ENCODE data around the gene ETV5.

The ETV5 gene

DNA sequence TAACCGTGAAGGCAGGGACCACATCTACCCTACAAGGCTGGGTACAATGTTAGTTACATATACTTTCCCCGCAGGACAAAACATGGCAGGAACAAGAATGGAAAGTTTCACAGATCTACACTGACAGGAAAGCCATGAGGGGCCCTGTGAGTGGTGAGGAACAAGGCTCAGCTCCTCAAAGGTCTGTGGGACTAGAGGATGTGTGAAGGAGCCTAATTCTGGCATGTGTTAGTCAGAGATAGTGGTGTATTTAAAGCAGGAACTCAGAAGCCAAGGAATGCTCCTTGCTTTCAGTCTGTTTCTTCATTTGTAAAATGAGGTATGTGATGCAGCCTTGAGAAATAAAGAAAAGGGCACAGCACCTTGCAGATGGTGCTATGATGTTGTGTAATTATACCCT is 25.1 kb downstream of the ETV5 start:
- DNase-seq (ENCODE audit: low read depth in 1 of 2, low spot score in 1 of 2) = no peak
- TF ChIP-seq JUND (IDR thresholded peaks at IDR 0.05; ENCODE audit: low read depth) = no peak
- in situ Hi-C loops (cut with HindIII; ENCODE audit: low pct_unique_long_range_greater_than_20kb, low sequenced_read_pairs) = no loop called here

DNA sequence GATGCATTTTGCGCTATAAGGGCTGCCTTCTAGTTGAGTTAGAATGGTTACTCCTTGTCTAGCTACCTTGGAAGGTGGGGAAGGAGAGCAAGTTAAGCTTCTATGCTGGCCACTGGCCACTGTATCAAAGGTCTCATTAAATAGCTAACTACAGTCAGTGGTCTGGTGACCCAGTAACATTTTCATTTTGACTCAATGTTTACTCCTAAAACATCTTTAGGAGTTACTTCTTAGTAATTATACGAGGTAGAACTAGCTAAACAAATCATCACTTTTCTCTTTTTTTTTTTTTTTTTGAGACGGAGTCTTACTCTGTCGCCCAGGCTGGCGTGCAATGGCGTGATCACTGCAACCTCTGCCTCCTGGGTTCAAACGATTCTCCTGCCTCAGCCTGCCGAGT is 26.7 kb downstream of the ETV5 start:
- no peak for TF ChIP-seq JUND (IDR thresholded peaks at IDR 0.05; ENCODE audit: low read depth)
- in situ Hi-C loops (cut with HindIII; ENCODE audit: low pct_unique_long_range_greater_than_20kb, low sequenced_read_pairs) = no loop called here
- no peak for DNase-seq (ENCODE audit: low read depth in 1 of 2, low spot score in 1 of 2)

GRCh38 chr3:186081678-186082077 is 27.2 kb downstream of the ETV5 start:
- in situ Hi-C loops (cut with HindIII; ENCODE audit: low pct_unique_long_range_greater_than_20kb, low sequenced_read_pairs) = no loop called here
- no peak for DNase-seq (ENCODE audit: low read depth in 1 of 2, low spot score in 1 of 2)
- no peak for TF ChIP-seq JUND (IDR thresholded peaks at IDR 0.05; ENCODE audit: low read depth)

- DNase-seq (ENCODE audit: low read depth in 1 of 2, low spot score in 1 of 2) = no peak
- no peak for TF ChIP-seq JUND (IDR thresholded peaks at IDR 0.05; ENCODE audit: low read depth)
- in situ Hi-C loops (cut with HindIII; ENCODE audit: low pct_unique_long_range_greater_than_20kb, low sequenced_read_pairs) = no loop called here
These were observed 27.9 kb downstream of the ETV5 start for GRCh38 chr3:186080849-186081438.

- DNase-seq (ENCODE audit: low read depth in 1 of 2, low spot score in 1 of 2) = no peak
- no peak for TF ChIP-seq JUND (IDR thresholded peaks at IDR 0.05; ENCODE audit: low read depth)
- in situ Hi-C loops (cut with HindIII; ENCODE audit: low pct_unique_long_range_greater_than_20kb, low sequenced_read_pairs) = no loop called here
These were observed 29.0 kb downstream of the ETV5 start for GRCh38 chr3:186079925-186080324.

DNA sequence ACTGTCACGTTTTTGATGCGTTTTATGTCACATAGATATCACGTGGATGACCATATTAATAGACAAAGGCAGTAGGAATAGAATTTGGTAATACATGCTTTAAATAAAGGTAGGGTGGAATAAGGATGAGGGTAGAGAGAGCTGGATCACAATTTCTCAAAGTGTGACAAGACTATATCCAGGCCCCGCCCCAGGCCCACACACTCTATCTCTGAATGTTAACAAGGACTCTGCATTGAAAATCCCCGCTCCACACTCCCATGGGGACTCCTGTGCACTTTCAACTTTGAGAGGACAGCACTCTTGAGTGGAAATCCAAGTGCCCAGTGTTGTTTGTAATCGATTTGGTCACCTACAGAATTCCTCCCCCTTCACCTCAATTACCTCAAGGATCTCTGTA is 31.4 kb downstream of the ETV5 start:
- no peak for DNase-seq (ENCODE audit: low read depth in 1 of 2, low spot score in 1 of 2)
- TF ChIP-seq JUND (IDR thresholded peaks at IDR 0.05; ENCODE audit: low read depth) = no peak
- in situ Hi-C loops (cut with HindIII; ENCODE audit: low pct_unique_long_range_greater_than_20kb, low sequenced_read_pairs) = no loop called here

DNA sequence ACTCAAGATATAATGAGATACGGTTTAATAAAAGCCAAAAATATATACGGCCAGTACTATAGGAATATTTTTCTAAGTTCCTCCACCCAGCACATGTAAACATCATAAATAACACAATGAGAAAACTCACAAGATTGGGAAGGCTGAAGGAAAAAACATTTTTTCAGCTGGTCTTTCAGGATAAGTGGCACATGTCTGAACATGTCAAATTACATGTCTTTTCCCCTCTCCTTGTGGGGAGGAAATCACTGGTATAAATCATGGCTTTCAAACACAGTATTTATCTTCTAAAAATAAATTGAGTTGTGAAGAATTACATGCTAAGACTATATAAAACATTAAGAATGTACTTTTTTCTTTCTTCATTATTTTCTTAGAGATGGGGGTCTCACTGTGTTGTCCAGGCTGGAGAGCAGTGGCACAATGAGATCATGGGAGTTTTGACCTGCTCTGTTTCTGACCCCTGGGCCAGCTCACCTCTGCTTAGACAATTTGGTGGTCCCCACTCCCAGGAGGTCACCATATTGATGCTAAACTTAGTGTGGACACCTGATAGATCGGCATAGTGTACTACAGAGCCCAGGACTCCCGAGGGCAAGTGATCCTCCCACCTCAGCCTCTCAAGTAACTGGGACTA is 32.8 kb downstream of the ETV5 start:
- DNase-seq (ENCODE audit: low read depth in 1 of 2, low spot score in 1 of 2) = no peak
- no peak for TF ChIP-seq JUND (IDR thresholded peaks at IDR 0.05; ENCODE audit: low read depth)
- in situ Hi-C loops (cut with HindIII; ENCODE audit: low pct_unique_long_range_greater_than_20kb, low sequenced_read_pairs) = no loop called here

DNA sequence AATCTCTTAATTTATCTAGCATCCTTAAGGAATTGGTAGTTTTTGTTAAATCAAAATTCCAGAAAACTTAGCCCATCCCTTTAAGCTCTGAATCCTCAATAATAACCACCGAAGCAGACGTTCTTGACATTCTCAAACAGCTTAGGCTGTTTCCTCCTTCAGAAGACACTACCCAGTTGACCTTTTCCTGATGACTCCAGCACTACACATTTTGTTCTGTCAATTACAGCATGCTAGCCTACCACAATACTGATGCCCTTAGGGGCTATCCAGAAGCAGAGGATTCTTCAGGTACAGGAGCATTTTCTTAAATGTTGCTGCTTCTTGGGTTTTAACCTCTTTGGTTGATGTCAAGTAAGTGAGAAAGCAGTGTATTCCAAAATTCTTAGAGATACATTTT is 33.4 kb downstream of the ETV5 start:
- TF ChIP-seq JUND (IDR thresholded peaks at IDR 0.05; ENCODE audit: low read depth) = no peak
- in situ Hi-C loops (cut with HindIII; ENCODE audit: low pct_unique_long_range_greater_than_20kb, low sequenced_read_pairs) = no loop called here
- no peak for DNase-seq (ENCODE audit: low read depth in 1 of 2, low spot score in 1 of 2)

DNA sequence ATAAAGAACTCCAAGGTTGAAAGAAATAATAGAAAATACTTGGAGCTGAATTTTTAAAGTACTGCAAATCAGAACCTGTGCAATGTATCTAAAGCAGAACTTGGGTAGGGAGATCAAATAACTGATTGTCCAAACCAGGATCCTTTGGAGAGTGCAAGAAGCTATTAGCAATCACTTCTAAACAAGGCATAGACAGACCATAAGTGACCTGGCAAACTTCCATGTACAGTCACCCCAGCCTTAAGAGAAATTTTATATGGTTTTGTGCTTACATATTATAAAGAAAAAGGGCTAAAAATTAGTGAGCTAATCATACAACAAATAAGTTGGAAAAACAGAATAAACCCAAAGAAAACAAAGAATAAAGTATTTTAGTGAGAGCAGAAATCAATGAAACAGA is 35.2 kb downstream of the ETV5 start:
- DNase-seq (ENCODE audit: low read depth in 1 of 2, low spot score in 1 of 2) = no peak
- TF ChIP-seq JUND (IDR thresholded peaks at IDR 0.05; ENCODE audit: low read depth) = no peak
- in situ Hi-C loops (cut with HindIII; ENCODE audit: low pct_unique_long_range_greater_than_20kb, low sequenced_read_pairs) = no loop called here

- no peak for DNase-seq (ENCODE audit: low read depth in 1 of 2, low spot score in 1 of 2)
- no peak for TF ChIP-seq JUND (IDR thresholded peaks at IDR 0.05; ENCODE audit: low read depth)
- in situ Hi-C loops (cut with HindIII; ENCODE audit: low pct_unique_long_range_greater_than_20kb, low sequenced_read_pairs) = no loop called here
These were observed 37.9 kb downstream of the ETV5 start for GRCh38 chr3:186070996-186071395.

- no peak for DNase-seq (ENCODE audit: low read depth in 1 of 2, low spot score in 1 of 2)
- in situ Hi-C loops (cut with HindIII; ENCODE audit: low pct_unique_long_range_greater_than_20kb, low sequenced_read_pairs) = no loop called here
- TF ChIP-seq JUND (IDR thresholded peaks at IDR 0.05; ENCODE audit: low read depth) = no peak
These were observed 38.3 kb downstream of the ETV5 start for GRCh38 chr3:186070550-186070949.

- no peak for TF ChIP-seq JUND (IDR thresholded peaks at IDR 0.05; ENCODE audit: low read depth)
- no peak for DNase-seq (ENCODE audit: low read depth in 1 of 2, low spot score in 1 of 2)
- in situ Hi-C loops (cut with HindIII; ENCODE audit: low pct_unique_long_range_greater_than_20kb, low sequenced_read_pairs) = no loop called here
These were observed 38.8 kb downstream of the ETV5 start for GRCh38 chr3:186070133-186070532.

GRCh38 chr3:186069199-186069598 is 39.7 kb downstream of the ETV5 start:
- in situ Hi-C loops (cut with HindIII; ENCODE audit: low pct_unique_long_range_greater_than_20kb, low sequenced_read_pairs) = no loop called here

GRCh38 chr3:186068243-186068552 is 40.7 kb downstream of the ETV5 start:
- in situ Hi-C loops (cut with HindIII; ENCODE audit: low pct_unique_long_range_greater_than_20kb, low sequenced_read_pairs) = no loop called here
- no peak for TF ChIP-seq JUND (IDR thresholded peaks at IDR 0.05; ENCODE audit: low read depth)
- DNase-seq (ENCODE audit: low read depth in 1 of 2, low spot score in 1 of 2) = no peak

More at GRCh38 chr3:186069199-186069598, 39.7 kb downstream of the ETV5 start:
- no peak for TF ChIP-seq JUND (IDR thresholded peaks at IDR 0.05; ENCODE audit: low read depth)
- DNase-seq (ENCODE audit: low read depth in 1 of 2, low spot score in 1 of 2) = no peak

Data from T47D (cell line).